Aortic smooth muscle cell (primary cell): ENCODE data around the gene NDUFS8. TPM values are rescaled to one million over a fixed set of nuclear protein-coding genes. Genes with fewer than 3 reads are reported as not detected.

Source experiments
- total RNA-seq: library from RNA; depleted of rRNA; stranded (reverse); fragments of >200 nt; gene quantifications from 2 replicates; pipeline ENCODE4 v1.2.3, GENCODE V29; 2014

Gene NDUFS8
- total RNA-seq, result 87.2 and 107 TPM in 2 replicates

DNA sequence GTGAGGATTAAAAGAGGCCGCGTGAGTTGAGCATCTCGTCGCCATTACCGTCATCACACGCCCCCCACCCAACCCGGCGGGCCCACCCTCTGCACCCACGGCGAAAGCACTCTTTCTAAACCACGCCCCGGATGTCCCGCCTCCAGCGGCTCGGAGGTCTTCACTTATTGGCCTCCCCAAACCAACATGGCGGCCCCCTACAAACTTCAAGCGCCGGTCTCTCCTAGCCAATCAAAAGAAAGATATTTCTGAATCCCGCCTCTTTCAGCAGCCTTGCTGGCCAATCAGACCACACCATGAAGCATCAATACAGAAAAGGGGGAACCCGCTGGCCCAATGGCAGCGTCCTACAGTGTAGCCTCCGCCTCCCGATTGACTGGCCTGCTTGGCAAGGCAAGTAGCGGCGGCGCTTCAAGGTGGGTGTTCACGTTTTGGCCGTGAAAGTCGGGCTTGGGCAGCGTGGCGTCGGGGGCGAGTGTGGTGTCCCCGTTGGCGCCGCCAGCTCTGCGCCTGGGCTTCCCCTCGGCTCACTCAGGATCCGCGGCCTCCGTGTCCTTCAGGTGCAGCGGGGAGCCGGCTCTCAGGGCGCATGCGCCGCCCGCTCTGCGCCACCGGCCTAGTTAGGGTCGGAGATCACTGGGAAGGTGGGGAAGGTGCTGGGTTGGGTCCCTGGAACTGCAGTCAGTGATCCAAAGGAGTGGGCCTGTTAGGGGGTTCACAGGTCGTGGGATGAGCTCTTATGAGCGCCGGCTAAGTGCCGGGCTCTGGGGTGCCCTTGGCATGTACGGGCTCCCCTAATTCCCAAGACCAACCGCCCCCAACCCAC is at the start of gene NDUFS8:
Gene NDUFS8, plus strand, starts transcription at position 364 of the 826 bp plus-strand sequence. CDS start 1,471 bp downstream, outside the sequence.

DNA sequence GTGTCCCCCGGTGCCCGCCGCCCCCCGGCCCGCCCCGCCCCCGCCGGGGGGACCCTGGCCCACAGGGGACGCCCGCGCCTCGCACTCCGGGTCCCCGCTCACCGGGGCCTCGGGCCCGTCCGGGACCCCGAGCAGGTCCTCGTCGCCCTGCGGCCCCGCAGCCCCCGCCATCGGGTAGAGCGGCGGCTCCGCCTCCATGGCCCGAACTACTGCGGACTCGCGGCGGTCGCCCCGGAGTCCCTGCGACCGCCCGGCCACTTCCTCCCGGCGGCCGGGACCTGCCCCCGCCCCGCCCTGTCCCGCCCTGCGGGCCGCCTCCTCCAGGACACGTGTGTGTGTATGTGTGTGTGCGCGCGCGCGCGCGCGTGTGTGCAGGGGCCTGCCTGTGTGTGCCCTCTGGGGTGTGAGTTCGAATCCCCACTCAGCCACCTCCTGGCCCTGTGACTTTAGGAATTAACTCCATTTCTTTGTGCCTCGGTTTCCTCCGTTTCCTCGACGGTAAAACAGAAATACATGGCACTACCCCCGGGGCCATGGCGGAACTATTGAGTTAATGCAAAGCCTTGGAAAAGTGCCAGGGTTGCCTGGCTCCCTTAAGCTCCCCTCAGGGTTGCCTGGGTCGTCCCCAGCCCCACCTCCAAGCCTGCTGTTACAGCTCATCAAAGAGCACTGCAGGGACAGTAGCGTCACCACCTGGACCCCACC is 26.5 kb upstream of the NDUFS8 start, which contains the start of gene UNC93B1:
Gene UNC93B1, minus strand, starts transcription at position 252 of the 705 bp plus-strand sequence. Its CDS starts 54 bp downstream, at position 198.

DNA sequence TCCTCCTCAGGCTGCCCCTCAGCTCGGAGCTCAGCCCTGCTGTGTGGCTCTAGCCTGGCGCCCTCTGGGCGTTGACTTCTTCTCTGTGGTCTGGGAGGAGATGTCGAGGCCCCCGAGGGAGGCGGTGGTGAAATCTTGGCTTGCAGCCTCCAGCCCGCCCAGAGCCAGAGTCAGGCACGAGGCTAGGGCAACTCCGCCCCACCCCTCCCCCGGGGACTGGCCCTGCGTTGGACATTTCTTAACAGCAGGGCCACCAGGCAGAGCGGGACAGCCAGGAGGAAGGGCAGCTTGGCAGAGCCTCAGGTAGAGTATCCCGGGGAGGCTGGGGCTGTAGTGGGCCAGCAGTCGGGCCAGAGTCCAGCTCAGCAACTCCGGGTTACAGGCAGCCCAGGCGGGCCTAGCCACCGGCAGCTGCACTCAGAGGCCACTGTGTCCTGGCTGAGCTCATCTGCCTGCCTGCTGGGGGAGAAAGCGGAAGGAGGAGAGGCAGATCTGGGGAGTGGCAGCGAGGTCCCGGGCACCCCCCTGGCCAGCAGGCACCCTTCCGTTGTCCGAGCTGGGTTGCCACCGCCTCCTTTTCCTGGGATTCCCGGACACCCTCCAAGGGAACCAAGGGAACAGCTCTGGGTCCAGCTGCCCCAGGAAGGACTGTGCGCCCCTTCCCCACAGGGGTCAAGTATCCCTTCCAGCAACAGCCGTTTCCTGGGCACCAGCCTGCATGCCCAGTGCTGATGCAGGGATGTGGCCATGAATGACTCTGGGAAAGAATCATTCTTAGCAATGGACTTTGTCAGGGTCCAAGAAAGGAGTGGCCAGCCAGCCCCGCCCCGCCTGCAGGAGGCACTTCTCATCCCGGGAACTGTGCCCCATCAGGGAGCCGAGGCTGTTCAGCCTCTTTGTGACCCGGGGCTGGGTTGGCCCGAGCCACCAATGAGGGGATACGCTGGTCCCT is 20.1 kb upstream of the NDUFS8 start, which contains the start of gene ALDH3B1:
Gene ALDH3B1, plus strand, starts transcription at position 238 of the 952 bp plus-strand sequence. CDS start 4,971 bp downstream, outside the sequence.

DNA sequence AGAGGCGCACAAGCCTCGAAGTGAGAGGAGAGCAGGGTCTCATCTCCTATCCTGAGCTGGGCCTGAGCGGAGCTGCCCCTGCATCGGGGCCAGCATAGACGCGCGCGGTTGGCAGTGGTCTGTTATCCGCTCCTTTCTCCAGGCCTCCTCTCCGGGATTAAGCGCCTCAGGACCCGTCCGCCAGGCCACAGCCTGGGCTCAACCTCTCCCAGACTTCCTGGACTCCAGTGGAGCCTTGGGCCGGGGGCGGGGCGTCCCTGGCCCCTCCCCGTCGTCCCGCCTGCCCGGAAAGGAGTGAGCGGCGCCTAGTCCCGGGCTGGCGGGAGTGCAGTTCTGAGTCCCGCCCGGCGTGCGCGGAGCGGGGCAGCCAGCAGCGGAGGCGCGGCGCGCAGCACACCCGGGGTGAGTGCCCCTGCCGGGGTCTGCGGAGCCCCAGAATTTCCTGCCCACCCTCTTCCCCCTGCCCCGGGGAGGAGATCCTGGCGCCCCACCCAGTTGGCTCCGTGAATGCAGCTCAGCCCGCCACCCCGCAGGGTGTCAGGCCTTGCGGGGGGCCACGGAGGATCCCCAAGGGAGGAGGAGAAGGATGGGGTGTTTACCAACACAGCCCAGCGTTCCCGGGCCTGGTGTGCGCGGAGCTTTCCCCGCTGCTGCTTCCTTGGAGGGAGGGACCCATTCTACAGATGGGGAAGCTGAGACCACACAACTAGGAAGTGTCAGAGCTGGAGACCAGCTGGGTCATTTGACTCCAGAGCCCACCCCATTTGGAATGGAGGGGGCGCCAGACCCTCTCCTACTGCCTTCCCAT is 8.4 kb downstream of the NDUFS8 start, which contains the start of gene TCIRG1:
Gene TCIRG1, plus strand, starts transcription at position 308 of the 808 bp plus-strand sequence. CDS start 2,247 bp downstream, outside the sequence.

Other genes starting within 250 kb of the NDUFS8 start
- gene UNC93B1, start 26.6 kb upstream of the NDUFS8 start, total RNA-seq, result 16.8 and 20.6 TPM in 2 replicates
- 24.4 and 29.2 TPM in 2 replicates for gene ALDH3B1, start 20.4 kb upstream of the NDUFS8 start, total RNA-seq
- gene TCIRG1, start 8.3 kb downstream of the NDUFS8 start, total RNA-seq, result 61.2 and 69.5 TPM in 2 replicates
- 7.5 and 7.8 TPM in 2 replicates for gene CHKA, start 90.7 kb downstream of the NDUFS8 start, total RNA-seq
- 25.6 and 26.4 TPM in 2 replicates for gene KMT5B, start 182.6 kb downstream of the NDUFS8 start, total RNA-seq
- gene C11orf24, start 241.3 kb downstream of the NDUFS8 start, total RNA-seq, result 33.4 and 38.6 TPM in 2 replicates